ENCODE data around the gene SWAP70.

SWAP70 gene

DNA sequence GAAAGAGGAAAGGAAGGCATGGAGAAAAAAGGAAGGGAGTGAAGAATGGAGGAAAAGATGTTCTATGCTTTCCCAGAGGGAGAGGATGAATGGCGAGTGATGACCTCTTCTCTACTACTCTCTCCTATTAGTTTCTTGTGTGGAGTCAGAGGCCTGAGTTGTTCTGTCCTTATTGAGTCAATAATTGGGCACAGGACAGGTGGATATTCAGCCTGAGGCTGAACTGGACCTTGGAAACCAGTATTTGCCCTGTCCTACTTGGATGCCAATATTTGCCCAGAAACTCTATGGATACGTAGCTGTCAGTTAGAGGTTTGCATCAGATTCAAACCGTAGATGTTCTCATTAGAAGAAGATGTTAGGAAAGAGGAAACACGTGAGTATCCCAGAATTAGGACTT lies 17.6 kb upstream of the SWAP70 start:
- no peak for DNase-seq (ENCODE audit: low read depth in 2 of 2)
- TF ChIP-seq, protein P1, sequence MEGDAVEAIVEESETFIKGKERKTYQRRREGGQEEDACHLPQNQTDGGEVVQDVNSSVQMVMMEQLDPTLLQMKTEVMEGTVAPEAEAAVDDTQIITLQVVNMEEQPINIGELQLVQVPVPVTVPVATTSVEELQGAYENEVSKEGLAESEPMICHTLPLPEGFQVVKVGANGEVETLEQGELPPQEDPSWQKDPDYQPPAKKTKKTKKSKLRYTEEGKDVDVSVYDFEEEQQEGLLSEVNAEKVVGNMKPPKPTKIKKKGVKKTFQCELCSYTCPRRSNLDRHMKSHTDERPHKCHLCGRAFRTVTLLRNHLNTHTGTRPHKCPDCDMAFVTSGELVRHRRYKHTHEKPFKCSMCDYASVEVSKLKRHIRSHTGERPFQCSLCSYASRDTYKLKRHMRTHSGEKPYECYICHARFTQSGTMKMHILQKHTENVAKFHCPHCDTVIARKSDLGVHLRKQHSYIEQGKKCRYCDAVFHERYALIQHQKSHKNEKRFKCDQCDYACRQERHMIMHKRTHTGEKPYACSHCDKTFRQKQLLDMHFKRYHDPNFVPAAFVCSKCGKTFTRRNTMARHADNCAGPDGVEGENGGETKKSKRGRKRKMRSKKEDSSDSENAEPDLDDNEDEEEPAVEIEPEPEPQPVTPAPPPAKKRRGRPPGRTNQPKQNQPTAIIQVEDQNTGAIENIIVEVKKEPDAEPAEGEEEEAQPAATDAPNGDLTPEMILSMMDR (IDR thresholded peaks at IDR 0.05; ENCODE audit: low read depth, low read length), result no peak
- H3K4me3 ChIP-seq (replicated peaks in 1 of 2; ENCODE audit: low read depth in 2 of 2, low read length in 2 of 2), result no peak overlapping the region

DNA sequence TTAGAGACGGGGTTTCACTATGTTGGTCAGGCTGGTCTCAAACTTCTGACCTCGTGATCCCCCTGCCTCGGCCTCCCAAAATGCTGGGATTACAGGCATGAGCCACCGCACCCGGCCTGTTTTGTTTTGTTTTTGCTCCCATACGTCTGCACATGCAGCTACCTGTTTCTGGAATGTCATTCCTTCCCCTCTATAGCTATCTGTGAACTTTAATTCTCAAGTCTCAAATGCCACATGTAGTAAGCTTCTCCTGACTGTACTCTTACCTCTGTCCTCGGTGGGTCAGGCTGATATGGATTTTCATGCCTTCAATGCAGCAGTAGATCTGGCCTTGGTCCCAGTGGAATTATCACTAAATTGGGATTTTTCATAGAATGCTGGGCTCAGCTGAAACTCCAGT lies 12.4 kb upstream of the SWAP70 start:
- TF ChIP-seq, protein P1 (IDR thresholded peaks at IDR 0.05; ENCODE audit: low read depth, low read length), result no peak
- no peak for DNase-seq (ENCODE audit: low read depth in 2 of 2)
- no peak overlapping the region for H3K4me3 ChIP-seq (replicated peaks in 1 of 2; ENCODE audit: low read depth in 2 of 2, low read length in 2 of 2)

DNA sequence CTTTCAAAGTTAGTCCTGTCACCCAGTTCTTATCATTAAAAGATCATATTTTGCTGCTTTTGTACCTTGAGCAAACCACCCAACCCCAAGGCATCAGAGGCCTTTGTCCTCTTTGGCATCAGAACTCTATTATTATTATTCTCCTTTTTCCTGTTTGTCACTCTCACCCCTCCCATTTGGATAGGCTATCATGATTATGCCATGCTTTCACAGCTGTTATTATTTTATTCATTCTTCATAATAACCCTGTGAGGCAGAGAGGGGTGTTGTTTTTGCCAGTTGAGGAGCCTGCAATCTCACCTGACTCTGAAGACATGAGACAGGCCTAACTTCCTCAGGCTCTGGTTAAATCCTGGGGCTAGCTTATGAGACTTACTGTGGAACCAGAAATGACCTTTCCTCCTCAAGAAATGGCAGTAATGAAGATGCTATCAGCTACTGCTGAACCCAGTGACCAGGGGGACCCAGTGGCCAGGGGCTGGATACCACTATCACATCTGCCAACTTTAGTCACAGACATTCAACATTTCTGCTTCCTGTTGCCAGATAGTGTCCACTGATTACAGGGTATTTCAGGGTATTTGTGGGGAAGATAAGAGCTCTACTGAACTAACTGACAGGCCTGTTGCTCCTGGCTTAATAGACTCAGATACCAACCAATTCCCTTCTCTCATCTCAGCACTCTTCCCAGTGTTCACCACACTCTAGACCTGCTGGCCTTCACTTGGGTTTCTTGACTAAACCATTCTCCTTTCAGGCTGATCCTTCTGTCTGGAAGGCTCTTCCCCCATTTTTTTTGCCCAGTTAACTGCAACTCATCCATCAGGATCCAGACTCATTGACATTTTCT lies 11.8 kb upstream of the SWAP70 start:
- TF ChIP-seq, protein P1 (IDR thresholded peaks at IDR 0.05; ENCODE audit: low read depth, low read length), result no peak
- no peak overlapping the region for H3K4me3 ChIP-seq (replicated peaks in 1 of 2; ENCODE audit: low read depth in 2 of 2, low read length in 2 of 2)
- no peak for DNase-seq (ENCODE audit: low read depth in 2 of 2)

DNA sequence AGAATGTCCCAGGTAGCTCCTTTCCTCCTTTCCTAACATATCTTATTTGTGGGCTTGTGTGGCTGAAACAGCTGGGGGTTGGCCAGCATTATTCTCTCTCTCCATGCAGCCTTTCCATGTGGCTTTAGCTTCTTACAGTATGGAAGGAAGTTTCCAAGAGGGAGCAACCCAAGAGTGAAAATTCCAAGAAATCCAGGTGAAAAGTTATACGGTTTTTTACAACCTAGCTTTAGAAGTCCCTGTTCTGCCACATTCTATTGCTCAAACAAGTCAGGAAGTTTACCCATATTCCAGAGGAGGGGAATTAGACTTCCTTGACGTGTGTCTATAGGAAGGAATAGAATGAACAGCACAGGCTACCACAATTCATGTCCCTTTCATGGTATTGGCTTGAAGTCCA lies 10.0 kb upstream of the SWAP70 start:
- TF ChIP-seq, protein P1 (IDR thresholded peaks at IDR 0.05; ENCODE audit: low read depth, low read length), result no peak
- no peak for DNase-seq (ENCODE audit: low read depth in 2 of 2)
- no peak overlapping the region for H3K4me3 ChIP-seq (replicated peaks in 1 of 2; ENCODE audit: low read depth in 2 of 2, low read length in 2 of 2)

DNA sequence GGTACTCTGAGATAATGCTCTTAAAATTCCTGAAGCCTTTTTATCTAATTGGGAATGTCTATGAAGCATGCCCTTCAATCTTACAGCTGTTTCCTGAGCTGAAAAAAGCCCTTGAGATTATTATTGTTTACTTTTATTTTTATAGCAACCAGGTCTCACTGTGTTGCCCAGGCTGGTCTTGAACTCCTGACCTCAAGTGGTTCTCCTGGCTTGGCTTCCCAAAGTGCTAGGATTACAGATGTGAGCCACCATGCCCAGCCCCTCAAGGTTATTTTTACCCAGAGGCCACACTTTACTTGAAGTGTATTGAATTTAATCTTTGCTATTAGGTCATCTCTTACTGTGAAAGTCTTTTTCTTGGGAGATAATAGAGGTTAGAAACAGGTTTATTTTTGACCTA lies 7.0 kb upstream of the SWAP70 start:
- H3K4me3 ChIP-seq (replicated peaks in 1 of 2; ENCODE audit: low read depth in 2 of 2, low read length in 2 of 2), result no peak overlapping the region
- TF ChIP-seq, protein P1 (IDR thresholded peaks at IDR 0.05; ENCODE audit: low read depth, low read length), result no peak
- DNase-seq (ENCODE audit: low read depth in 2 of 2), result no peak

DNA sequence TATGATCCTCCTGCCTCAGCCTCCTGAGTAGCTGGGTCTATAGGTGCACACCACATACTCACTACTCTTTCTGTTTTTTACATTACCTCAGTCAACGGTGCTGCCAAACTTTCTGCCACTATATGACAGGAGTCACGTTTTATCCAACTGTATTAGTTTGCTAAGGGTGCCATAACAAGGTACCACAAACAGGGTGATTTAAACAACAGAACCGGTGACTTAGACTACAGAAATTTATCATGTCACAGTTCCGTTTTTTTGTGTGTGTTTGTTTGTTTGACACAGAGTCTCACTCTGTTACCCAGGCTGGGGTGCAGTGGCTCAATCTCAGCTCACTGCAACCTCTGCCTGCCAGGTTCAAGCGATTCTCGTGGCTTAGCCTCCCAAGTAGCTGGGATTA lies 6.3 kb upstream of the SWAP70 start:
- no peak for DNase-seq (ENCODE audit: low read depth in 2 of 2)
- TF ChIP-seq, protein P1 (IDR thresholded peaks at IDR 0.05; ENCODE audit: low read depth, low read length), result no peak
- no peak overlapping the region for H3K4me3 ChIP-seq (replicated peaks in 1 of 2; ENCODE audit: low read depth in 2 of 2, low read length in 2 of 2)
